ENCODE data around the gene USP15. TPM values are rescaled to one million over a fixed set of nuclear protein-coding genes. Genes with fewer than 3 reads are reported as not detected.
"Not testable (repeated sequence)": the region's sequence is repeated elsewhere in the genome, so short reads cannot be mapped to it uniquely, and the experiment has no call there.

USP15 gene
- total RNA-seq, 4 donors from 2014 or later = 55.8 to 90.8 (median 67.2) TPM

DNA sequence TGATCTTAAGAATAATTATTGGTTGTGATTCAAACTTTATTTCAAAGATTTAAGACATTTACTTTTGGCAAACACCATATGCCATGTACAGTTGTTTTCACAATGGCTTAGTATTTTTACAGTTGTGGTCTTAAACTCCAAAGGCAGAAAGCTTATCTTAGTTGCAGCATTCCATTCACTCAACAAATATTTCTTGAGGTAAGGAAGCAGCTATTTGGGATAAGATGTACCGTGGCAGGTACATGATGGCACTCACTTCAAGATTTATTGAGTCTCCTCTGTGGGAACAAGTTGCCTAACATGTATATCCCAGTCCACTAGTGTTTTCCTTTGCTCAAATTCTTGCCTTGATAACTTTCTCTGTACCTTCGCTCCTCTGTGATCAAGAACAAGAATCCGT is 198.4 kb downstream of the USP15 start:
- intact Hi-C loops (cut with DNase I; ENCODE audit: low total_unique reads) = no loop called here
- no peak for DNase-seq (ENCODE audit: low spot score in 2 of 2)
- TF ChIP-seq POLR2A (IDR thresholded peaks at IDR 0.05) (no peak), CTCF (IDR thresholded peaks at IDR 0.05) (no peak)
- 76 to 84% methylated on average over 3 of the region's 3 CpGs for WGBS, 2 donors
- H3K4me3 ChIP-seq (ENCODE audit: low read depth, poor library complexity, severe bottlenecking) = no peak overlapping the region

GRCh38 chr12:62459976-62460375 is 199.8 kb downstream of the USP15 start:
- no peak for DNase-seq (ENCODE audit: low spot score in 2 of 2)
- intact Hi-C loops (cut with DNase I; ENCODE audit: low total_unique reads) = no loop called here
- TF ChIP-seq CTCF (IDR thresholded peaks at IDR 0.05) (no peak), POLR2A (IDR thresholded peaks at IDR 0.05) (no peak)
- no peak overlapping the region for H3K4me3 ChIP-seq (ENCODE audit: low read depth, poor library complexity, severe bottlenecking)

GRCh38 chr12:62461171-62461837 is 201.1 kb downstream of the USP15 start:
- DNase-seq (ENCODE audit: low spot score in 2 of 2); intact Hi-C loops (cut with DNase I; ENCODE audit: low total_unique reads); H3K4me3 ChIP-seq (ENCODE audit: low read depth, poor library complexity, severe bottlenecking): not testable (repeated sequence)
- WGBS, 2 donors = 94% methylated on average over 22 of the region's 32 CpGs

- DNase-seq (ENCODE audit: low spot score in 2 of 2); intact Hi-C loops (cut with DNase I; ENCODE audit: low total_unique reads); H3K4me3 ChIP-seq (ENCODE audit: low read depth, poor library complexity, severe bottlenecking): not testable (repeated sequence)
- WGBS, 2 donors = 76 to 77% methylated on average over 7 of the region's 7 CpGs
Observed at GRCh38 chr12:62463252-62463651, 203.0 kb downstream of the USP15 start.

Other genes starting within 250 kb of the USP15 start
- 10 to 100 TPM; 36.1 to 92.9 (median 42.8) TPM for gene MON2, start 206.4 kb downstream of the USP15 start, total RNA-seq

All from lower leg skin (tissue), 4 donors.